Body of pancreas (tissue), 4 donors: Measurements from ENCODE around the gene FPGT. TPM values are rescaled to one million over a fixed set of nuclear protein-coding genes. Genes with fewer than 3 reads are reported as not detected.

Experiments
- ATAC-seq: fragments of 150-250 bp; one replicate; pipeline ENCODE4 v1.9.1; 2016
- DNase-seq, 4 donors: peaks; one replicate each; pipeline ENCODE4 v3.0.0-alpha.2; 2019
- H3K27ac ChIP-seq, 4 donors: fragments of 200-600 bp; sonication (generic); 1 replicate in 3 of 4; 2 replicates in 1 of 4; pipeline versions ENCODE4 v1.5.1 to v1.6.1; 2016 to 2019; ENCODE audit warnings: mild to moderate bottlenecking in 1 of 4, mixed read lengths in 1 of 4, moderate library complexity in 1 of 4
- H3K27me3 ChIP-seq, 2 donors: fragments of 200-600 bp; sonication (generic); one replicate each; pipeline ENCODE4 v1.6.0; 2016; ENCODE audit warnings: mild to moderate bottlenecking in 1 of 2
- H3K36me3 ChIP-seq, 2 donors: fragments of 200-600 bp; sonication (generic); replicated peaks in 1 of 2; 2 replicates each; pipeline ENCODE4 v1.5.1; 2016; ENCODE audit warnings: low read depth in 2 of 2; ENCODE audit not compliant: insufficient read depth in 1 of 2
- H3K4me1 ChIP-seq: fragments of 200-600 bp; sonication (generic); one replicate; pipeline ENCODE4 v1.6.0; 2016
- H3K4me3 ChIP-seq, 2 donors: fragments of 200-600 bp; sonication (generic); 1 replicate in 1 of 2; 2 replicates in 1 of 2; pipeline ENCODE4 v1.5.1; 2016 to 2019
- H3K9me3 ChIP-seq, 3 donors: fragments of 200-600 bp; sonication (generic); 1 replicate in 2 of 3; 2 replicates in 1 of 3; pipeline ENCODE4 v1.5.1; 2016
- POLR2A ChIP-seq, 3 donors: fragments of 450-650 bp; IDR thresholded peaks; one replicate each; pipeline ENCODE4 v1.6.1; 2016; ENCODE audit warnings: antibody characterized with exemption in 3 of 3, mild to moderate bottlenecking in 2 of 3
- WGBS, 2 donors: methylation state at CpG; one replicate each; pipeline ENCODE4 v1.1.5; 2017; 5-methylcytosine and 5-hydroxymethylcytosine counted together
- intact Hi-C: fragments of 100-400 bp; cut with DNase I; formaldehyde crosslinking; loops from one replicate; pipeline ENCODE4 v1.15.1; 2023
- total RNA-seq, 2 donors: library from RNA; depleted of rRNA; stranded (reverse); fragments of >200 nt; gene quantifications; one replicate each; pipeline ENCODE4 v1.1.0, GENCODE V29; 2016
- TF ChIP-seq, protein P1 (sequence below), 7 experiments: fragments of 450-650 bp in 4 of 7; fragments of 200-600 bp in 3 of 7; sonication (generic) in 3 of 7; IDR thresholded peaks; one replicate each; pipeline ENCODE4 v1.5.1; 2016 to 2019; ENCODE audit warnings: antibody characterized with exemption in 7 of 7

The FPGT gene
- total RNA-seq, 2 donors from 2014 or later: 8.9 to 15.8 TPM

DNA sequence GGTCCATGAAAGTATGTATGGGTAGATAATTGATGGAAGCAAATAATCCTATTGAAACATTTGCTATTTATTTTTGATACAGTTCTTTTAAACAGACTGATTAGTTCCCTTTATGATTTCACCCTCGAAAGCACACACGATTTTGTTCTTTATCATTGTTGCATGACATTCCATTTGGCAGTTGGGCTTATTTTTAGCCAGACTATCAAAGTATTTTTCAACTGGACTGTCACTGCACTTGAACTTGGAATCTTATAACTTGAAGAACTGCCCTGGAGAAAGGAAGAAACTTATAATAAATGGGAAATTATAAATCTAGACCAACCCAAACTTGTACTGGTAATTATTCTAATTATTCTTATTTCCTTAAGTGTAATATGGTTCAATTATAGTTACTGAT is 37.1 kb downstream of the FPGT start, which contains the start of gene TNNI3K:
TSS of gene TNNI3K (plus strand) at position 235 of the 400 bp plus-strand sequence. CDS start at position 300, 65 bp downstream.
- TF ChIP-seq, protein P1, sequence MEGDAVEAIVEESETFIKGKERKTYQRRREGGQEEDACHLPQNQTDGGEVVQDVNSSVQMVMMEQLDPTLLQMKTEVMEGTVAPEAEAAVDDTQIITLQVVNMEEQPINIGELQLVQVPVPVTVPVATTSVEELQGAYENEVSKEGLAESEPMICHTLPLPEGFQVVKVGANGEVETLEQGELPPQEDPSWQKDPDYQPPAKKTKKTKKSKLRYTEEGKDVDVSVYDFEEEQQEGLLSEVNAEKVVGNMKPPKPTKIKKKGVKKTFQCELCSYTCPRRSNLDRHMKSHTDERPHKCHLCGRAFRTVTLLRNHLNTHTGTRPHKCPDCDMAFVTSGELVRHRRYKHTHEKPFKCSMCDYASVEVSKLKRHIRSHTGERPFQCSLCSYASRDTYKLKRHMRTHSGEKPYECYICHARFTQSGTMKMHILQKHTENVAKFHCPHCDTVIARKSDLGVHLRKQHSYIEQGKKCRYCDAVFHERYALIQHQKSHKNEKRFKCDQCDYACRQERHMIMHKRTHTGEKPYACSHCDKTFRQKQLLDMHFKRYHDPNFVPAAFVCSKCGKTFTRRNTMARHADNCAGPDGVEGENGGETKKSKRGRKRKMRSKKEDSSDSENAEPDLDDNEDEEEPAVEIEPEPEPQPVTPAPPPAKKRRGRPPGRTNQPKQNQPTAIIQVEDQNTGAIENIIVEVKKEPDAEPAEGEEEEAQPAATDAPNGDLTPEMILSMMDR (IDR thresholded peaks at IDR 0.05): no peak
- no peak for TF ChIP-seq POLR2A (IDR thresholded peaks at IDR 0.05)
- H3K27me3 ChIP-seq: no peaks in the 10 kb centered on the region
- H3K9me3 ChIP-seq: no peaks in the 10 kb centered on the region
- intact Hi-C loops: no loop called here
- no peak for ATAC-seq
- no peaks in the 10 kb centered on the region for H3K36me3 ChIP-seq
- no peak within 1 kb of the TSS for H3K4me3 ChIP-seq
- DNase-seq: no peak
- H3K27ac ChIP-seq: no peak within 1 kb of the TSS
- no peaks in the 10 kb centered on the region for H3K4me1 ChIP-seq
- 17 to 25% methylated on average over 2 of the region's 2 CpGs for WGBS, 2 donors

DNA sequence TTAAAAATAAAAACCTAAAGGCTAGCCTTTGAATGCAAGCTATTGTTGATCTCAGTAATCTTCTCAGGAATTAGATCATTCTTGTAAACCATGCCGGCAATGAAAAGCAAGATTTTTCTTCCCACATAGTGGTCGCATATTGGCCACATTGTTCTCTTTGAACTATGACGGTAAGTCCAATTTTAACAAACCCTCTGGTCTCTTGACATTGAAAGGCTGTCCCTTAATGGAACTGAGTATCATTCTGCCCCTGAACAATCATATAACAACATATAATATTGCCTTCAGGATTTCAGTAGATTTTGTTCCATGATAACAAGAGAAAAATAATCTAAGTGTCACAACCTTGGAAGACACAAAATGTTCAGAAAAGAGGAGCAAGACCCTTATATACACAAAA is 38.4 kb downstream of the FPGT start:
- TF ChIP-seq, protein P1 (IDR thresholded peaks at IDR 0.05): no peak
- TF ChIP-seq POLR2A (IDR thresholded peaks at IDR 0.05): no peak

DNA sequence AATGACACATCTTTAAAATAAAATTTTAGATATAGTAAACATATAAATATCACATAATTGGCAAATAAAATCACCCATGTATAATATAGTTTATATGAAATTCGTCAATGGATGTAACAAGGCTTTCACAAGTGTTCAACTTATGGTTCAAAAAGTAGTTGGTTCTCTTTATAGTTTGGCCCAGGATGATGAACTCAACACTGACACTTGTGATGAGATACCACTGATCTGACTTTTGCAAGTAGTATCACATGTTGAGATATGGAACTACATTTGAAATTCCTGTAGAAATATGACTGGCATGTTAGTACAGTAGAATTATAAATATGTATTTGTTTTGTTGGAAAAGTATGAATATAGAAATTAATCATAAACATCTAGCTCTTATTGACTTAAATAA is 39.0 kb downstream of the FPGT start:
- no peak for DNase-seq
- Histone ChIP-seq H3K4me3 (no peak overlapping the region), H3K4me1 (no peaks in the 10 kb centered on the region), H3K9me3 (no peaks in the 10 kb centered on the region), H3K36me3 (no peaks in the 10 kb centered on the region), H3K27me3 (no peaks in the 10 kb centered on the region), H3K27ac (no peak overlapping the region)
- TF ChIP-seq, protein P1 (IDR thresholded peaks at IDR 0.05): no peak
- no peak for TF ChIP-seq POLR2A (IDR thresholded peaks at IDR 0.05)
- ATAC-seq: no peak
- 41 to 45% methylated on average over 1 of the region's 1 CpG for WGBS, 2 donors
- intact Hi-C loops: no loop called here

More for the DNA sequence above, 38.4 kb downstream of the FPGT start:
- H3K27me3 ChIP-seq: no peaks in the 10 kb centered on the region
- no peaks in the 10 kb centered on the region for H3K9me3 ChIP-seq
- no peak overlapping the region for H3K27ac ChIP-seq
- H3K4me1 ChIP-seq: no peaks in the 10 kb centered on the region
- no peak overlapping the region for H3K4me3 ChIP-seq
- DNase-seq (no peak), ATAC-seq (no peak)
- H3K36me3 ChIP-seq: no peaks in the 10 kb centered on the region
- intact Hi-C loops: no loop called here
- WGBS, 2 donors: 86 to 94% methylated on average over 3 of the region's 3 CpGs

DNA sequence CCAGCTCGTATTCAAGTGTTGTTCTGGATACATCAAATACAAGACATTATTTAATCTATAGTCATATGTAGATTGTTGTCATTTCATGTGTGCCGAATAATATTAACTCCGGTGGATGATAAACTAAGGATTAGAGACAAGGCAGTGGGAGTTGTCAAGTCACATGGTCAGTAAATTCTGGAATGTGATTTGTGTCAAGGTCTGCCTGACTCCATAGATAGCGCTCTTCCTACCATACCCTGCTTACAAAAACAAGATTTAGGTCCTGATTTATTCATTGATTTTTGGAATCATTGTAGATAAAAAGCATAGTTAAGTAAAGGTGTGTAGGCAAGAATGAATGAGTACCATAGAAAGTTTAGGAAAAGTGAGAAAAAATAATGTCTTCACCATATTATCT is 39.7 kb downstream of the FPGT start:
- ATAC-seq (no peak), DNase-seq (no peak)
- no peak for TF ChIP-seq POLR2A (IDR thresholded peaks at IDR 0.05)
- TF ChIP-seq, protein P1 (IDR thresholded peaks at IDR 0.05): no peak
- Histone ChIP-seq H3K4me3 (no peak overlapping the region), H3K27ac (no peak overlapping the region), H3K36me3 (no peaks in the 10 kb centered on the region), H3K4me1 (no peaks in the 10 kb centered on the region), H3K9me3 (no peaks in the 10 kb centered on the region), H3K27me3 (no peaks in the 10 kb centered on the region)
- 77 to 79% methylated on average over 4 of the region's 4 CpGs for WGBS, 2 donors
- intact Hi-C loops: no loop called here

DNA sequence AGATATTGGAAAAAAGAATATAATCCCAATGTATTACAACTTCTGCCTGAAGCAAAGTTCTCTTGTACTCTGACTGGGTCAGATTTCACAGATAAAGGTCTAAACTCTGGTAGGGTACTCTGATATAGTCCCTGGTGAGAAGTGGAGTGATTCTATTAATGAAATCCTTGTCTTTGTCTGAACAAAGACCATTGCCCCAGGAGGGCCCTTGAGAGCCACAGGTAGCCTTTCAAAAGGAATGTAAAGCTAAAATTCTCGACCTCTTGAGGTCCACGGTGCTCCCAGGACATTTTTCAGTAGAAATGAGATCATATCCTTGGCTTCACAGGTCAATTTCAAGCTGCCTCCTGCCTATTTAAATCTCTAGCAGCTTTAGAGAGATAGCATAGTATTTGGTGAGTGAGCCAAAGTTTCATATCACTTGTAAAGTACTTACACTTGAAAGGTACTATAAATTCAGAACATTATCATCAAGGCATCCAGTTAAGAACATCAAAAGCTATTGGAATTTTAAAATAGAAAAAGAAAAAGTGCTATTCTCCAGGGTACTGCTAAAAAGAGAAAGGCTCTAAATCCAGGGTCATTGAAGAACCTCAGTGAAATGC is 47.2 kb downstream of the FPGT start:
- no peaks in the 10 kb centered on the region for H3K9me3 ChIP-seq
- no peaks in the 10 kb centered on the region for H3K27me3 ChIP-seq
- intact Hi-C loops: no loop called here
- no peaks in the 10 kb centered on the region for H3K4me1 ChIP-seq
- ATAC-seq (no peak), DNase-seq (no peak)
- no peaks in the 10 kb centered on the region for H3K36me3 ChIP-seq
- WGBS, 2 donors: 3 to 8% methylated on average over 2 of the region's 2 CpGs
- TF ChIP-seq POLR2A (IDR thresholded peaks at IDR 0.05): no peak
- TF ChIP-seq, protein P1 (IDR thresholded peaks at IDR 0.05): no peak
- no peak overlapping the region for H3K27ac ChIP-seq
- H3K4me3 ChIP-seq: no peak overlapping the region
